ENCODE data around the gene SEPSECS. TPM values are rescaled to one million over a fixed set of nuclear protein-coding genes. Genes with fewer than 3 reads are reported as not detected.

The SEPSECS gene
- total and polyA plus RNA-seq, 2 of the 13 experiments (the other 11 are each of a cell fraction or from before 2014, with no cell fraction given): 9.4 to 14.3 TPM

DNA sequence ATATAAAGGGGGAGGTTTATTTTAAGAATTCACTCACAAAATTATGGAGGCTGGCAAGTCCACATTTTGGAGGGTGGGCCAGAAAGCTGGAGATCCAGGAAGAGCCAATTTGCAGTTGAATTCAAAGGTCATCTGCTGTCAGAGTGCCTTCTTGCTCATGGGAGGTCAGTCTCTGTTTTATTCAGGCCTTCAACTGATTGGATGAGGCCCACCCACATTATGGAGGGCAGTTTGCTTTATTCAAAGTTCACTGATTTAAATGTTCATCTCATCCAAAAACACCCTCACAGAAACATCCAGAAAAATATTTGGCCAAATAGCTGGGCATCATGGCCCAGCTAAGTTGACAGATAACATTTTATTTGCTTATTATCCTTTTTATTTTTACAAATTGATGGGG is 59.5 kb downstream of the SEPSECS start:
- CTCF ChIA-PET (ENCODE audit: low intra/inter-chr PET ratio, low total read pairs): no interaction called here
- TF ChIP-seq ZNF777 (CRISPR knock-in tag; IDR thresholded peaks at IDR 0.05) (no peak), SMAD9 (CRISPR knock-in tag; IDR thresholded peaks at IDR 0.05) (no peak), MAFF (IDR thresholded peaks at IDR 0.05; ENCODE audit: low read depth, low read length) (no peak), ZBTB1 (CRISPR knock-in tag; IDR thresholded peaks at IDR 0.05; ENCODE audit: borderline replicate concordance) (no peak), TCF7 (IDR thresholded peaks at IDR 0.05; ENCODE audit: low read depth) (no peak), ZBTB2 (CRISPR knock-in tag; IDR thresholded peaks at IDR 0.05; ENCODE audit: low read depth) (no peak), ZNF101 (CRISPR knock-in tag; IDR thresholded peaks at IDR 0.05; ENCODE audit: borderline replicate concordance, low read depth) (no peak), CEBPB (IDR thresholded peaks at IDR 0.05; ENCODE audit: borderline replicate concordance, low read depth, low read length) (no peak), ZSCAN9 (CRISPR knock-in tag; IDR thresholded peaks at IDR 0.05; ENCODE audit: borderline replicate concordance) (no peak), ZFP37 (CRISPR knock-in tag; IDR thresholded peaks at IDR 0.05; ENCODE audit: borderline replicate concordance) (no peak), SOX6 (IDR thresholded peaks at IDR 0.05) (no peak), SOX6 (CRISPR knock-in tag; IDR thresholded peaks at IDR 0.05) (no peak), CREB1 (IDR thresholded peaks at IDR 0.05) (no peak), CREB1 (CRISPR knock-in tag; IDR thresholded peaks at IDR 0.05) (no peak), FOSL2 (CRISPR knock-in tag; IDR thresholded peaks at IDR 0.05) (no peak), ZKSCAN5 (CRISPR knock-in tag; IDR thresholded peaks at IDR 0.05) (no peak)
- TF ChIP-seq, protein P1, sequence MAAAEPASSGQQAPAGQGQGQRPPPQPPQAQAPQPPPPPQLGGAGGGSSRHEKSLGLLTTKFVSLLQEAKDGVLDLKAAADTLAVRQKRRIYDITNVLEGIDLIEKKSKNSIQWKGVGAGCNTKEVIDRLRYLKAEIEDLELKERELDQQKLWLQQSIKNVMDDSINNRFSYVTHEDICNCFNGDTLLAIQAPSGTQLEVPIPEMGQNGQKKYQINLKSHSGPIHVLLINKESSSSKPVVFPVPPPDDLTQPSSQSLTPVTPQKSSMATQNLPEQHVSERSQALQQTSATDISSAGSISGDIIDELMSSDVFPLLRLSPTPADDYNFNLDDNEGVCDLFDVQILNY (CRISPR knock-in tag; conservative IDR thresholded peaks at IDR 0.05): no peak
- TF ChIP-seq, protein P2, sequence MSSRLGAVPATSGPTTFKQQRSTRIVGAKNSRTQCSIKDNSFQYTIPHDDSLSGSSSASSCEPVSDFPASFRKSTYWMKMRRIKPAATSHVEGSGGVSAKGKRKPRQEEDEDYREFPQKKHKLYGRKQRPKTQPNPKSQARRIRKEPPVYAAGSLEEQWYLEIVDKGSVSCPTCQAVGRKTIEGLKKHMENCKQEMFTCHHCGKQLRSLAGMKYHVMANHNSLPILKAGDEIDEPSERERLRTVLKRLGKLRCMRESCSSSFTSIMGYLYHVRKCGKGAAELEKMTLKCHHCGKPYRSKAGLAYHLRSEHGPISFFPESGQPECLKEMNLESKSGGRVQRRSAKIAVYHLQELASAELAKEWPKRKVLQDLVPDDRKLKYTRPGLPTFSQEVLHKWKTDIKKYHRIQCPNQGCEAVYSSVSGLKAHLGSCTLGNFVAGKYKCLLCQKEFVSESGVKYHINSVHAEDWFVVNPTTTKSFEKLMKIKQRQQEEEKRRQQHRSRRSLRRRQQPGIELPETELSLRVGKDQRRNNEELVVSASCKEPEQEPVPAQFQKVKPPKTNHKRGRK (CRISPR knock-in tag; IDR thresholded peaks at IDR 0.05): no peak
- Histone ChIP-seq H3K27ac (ENCODE audit: extremely low read length, insufficient read depth, low read length) (no peak overlapping the region), H3K79me2 (ENCODE audit: insufficient read depth, low read length) (no peaks in the 10 kb centered on the region), H2AFZ (ENCODE audit: low read length) (no peak overlapping the region), H3K9ac (ENCODE audit: insufficient read depth, low read depth, low read length) (no peak overlapping the region), H3K4me2 (ENCODE audit: low read depth, low read length) (no peak overlapping the region), H3K36me3 (replicated peaks in 1 of 2; ENCODE audit: control insufficient read depth in 1 of 2, insufficient read depth in 2 of 2, low read length in 2 of 2) (no peaks in the 10 kb centered on the region), H3K27me3 (ENCODE audit: control insufficient read depth in 1 of 2, insufficient read depth in 2 of 2, low read length in 2 of 2) (peaks cover 0 to 8% of the 10 kb centered on the region in 2 experiments; a peak in 2 of 5 replicates), H3K4me3 (replicated peaks in 1 of 3; ENCODE audit: insufficient read depth in 1 of 3, low read depth in 2 of 3, low read length in 3 of 3) (no peak overlapping the region), H3K4me1 (ENCODE audit: insufficient read depth, low read length) (peaks cover 23% of the 10 kb centered on the region), H4K20me1 (ENCODE audit: insufficient read depth, low read length) (no peaks in the 10 kb centered on the region), H3K9me3 (ENCODE audit: low read length) (peaks cover 11% of the 10 kb centered on the region)
- in situ Hi-C loops (cut with HindIII; ENCODE audit: extremely low pct_ligation_motif_present, low pct_unique_long_range_greater_than_20kb): no loop called here
- FAIRE-seq: no peak
- intact Hi-C loops (cut with micrococcal nuclease; ENCODE audit: unreplicated experiment): no loop called here
- DNase-seq (ENCODE audit: low spot score): no peak
- POLR2A ChIA-PET: no interaction called here
- ATAC-seq: no peak
- BruUV-seq (replicated peaks): no TSS peak
